SK-N-SH treated with all-trans-retinoic acid at 6 μM for 48 hours (cell line): ENCODE measurements around the gene CCBE1.

Experiments
- ATAC-seq: fragments of 200-7000 bp; cut with Tn5 transposase; 3 replicates; pipeline ENCODE4 v1.9.1; 2020; ENCODE audit warnings: mild to moderate bottlenecking, moderate library complexity
- ARNTL ChIP-seq: fragments of 450-650 bp; formaldehyde crosslinking; IDR thresholded peaks from 2 replicates; pipeline ENCODE4 v1.5.0; 2020; ENCODE audit warnings: low read depth, mild to moderate bottlenecking, moderate library complexity, borderline replicate concordance
- BACH2 ChIP-seq: fragments of 250-450 bp; sonication (Bioruptor Pico); IDR thresholded peaks from 2 replicates; pipeline ENCODE4 v1.9.0; 2021; ENCODE audit warnings: mild to moderate bottlenecking, borderline replicate concordance
- CSDC2 ChIP-seq: fragments of 250-450 bp; sonication (Bioruptor Pico); IDR thresholded peaks from 2 replicates; pipeline ENCODE4 v1.5.0; 2020; ENCODE audit warnings: mild to moderate bottlenecking, moderate library complexity
- ESRRG ChIP-seq: fragments of 250-450 bp; sonication (Bioruptor Pico); IDR thresholded peaks from 2 replicates; pipeline ENCODE4 v1.6.1; 2021; ENCODE audit warnings: mild to moderate bottlenecking
- GLIS3 ChIP-seq: fragments of 250-450 bp; sonication (Bioruptor Pico); IDR thresholded peaks from 2 replicates; pipeline ENCODE4 v1.5.0; 2020; ENCODE audit warnings: mild to moderate bottlenecking, moderate library complexity
- ISL1 ChIP-seq: fragments of 250-450 bp; sonication (Bioruptor Pico); IDR thresholded peaks from 2 replicates; pipeline ENCODE4 v2.1.2; 2022; ENCODE audit warnings: mild to moderate bottlenecking, moderate library complexity
- OSR1 ChIP-seq: fragments of 250-450 bp; sonication (Bioruptor Pico); IDR thresholded peaks from 2 replicates; pipeline ENCODE4 v1.8.0; 2022; ENCODE audit warnings: moderate library complexity, mild to moderate bottlenecking, inconsistent platforms
- POU6F1 ChIP-seq: fragments of 250-450 bp; sonication (Bioruptor Pico); IDR thresholded peaks from 2 replicates; pipeline ENCODE4 v1.8.0; 2021; ENCODE audit warnings: low read depth, mild to moderate bottlenecking, moderate library complexity, borderline replicate concordance
- PPARA ChIP-seq: fragments of 250-450 bp; sonication (Bioruptor Pico); IDR thresholded peaks from 2 replicates; pipeline ENCODE4 v1.5.0; 2020; ENCODE audit warnings: mild to moderate bottlenecking, borderline replicate concordance
- RARB ChIP-seq: fragments of 250-450 bp; sonication (Bioruptor Pico); IDR thresholded peaks from 2 replicates; pipeline ENCODE4 v1.8.0; 2021; ENCODE audit warnings: mild to moderate bottlenecking, moderate library complexity
- SNAI2 ChIP-seq: fragments of 250-450 bp; sonication (Bioruptor Pico); IDR thresholded peaks from 2 replicates; pipeline ENCODE4 v1.5.0; 2020; ENCODE audit warnings: mild to moderate bottlenecking, moderate library complexity
- TCF4 ChIP-seq: fragments of 250-450 bp; sonication (Bioruptor Pico); IDR thresholded peaks from 2 replicates; pipeline ENCODE4 v1.8.0; 2021; ENCODE audit warnings: mild to moderate bottlenecking, moderate library complexity, borderline replicate concordance
- TOX ChIP-seq: fragments of 250-450 bp; sonication (Bioruptor Pico); IDR thresholded peaks from 2 replicates; pipeline ENCODE4 v1.8.0; 2021; ENCODE audit warnings: mild to moderate bottlenecking, moderate library complexity, borderline replicate concordance
- TSHZ2 ChIP-seq: fragments of 250-450 bp; sonication (Bioruptor Pico); IDR thresholded peaks from 2 replicates; pipeline ENCODE4 v1.5.0; 2020; ENCODE audit warnings: mild to moderate bottlenecking, moderate library complexity
- ZC3H10 ChIP-seq: fragments of 250-450 bp; sonication (Bioruptor Pico); IDR thresholded peaks from 2 replicates; pipeline ENCODE4 v1.5.1; 2021; ENCODE audit warnings: mild to moderate bottlenecking, moderate library complexity
- ZFP3 ChIP-seq: fragments of 250-450 bp; sonication (Bioruptor Pico); IDR thresholded peaks from 2 replicates; pipeline ENCODE4 v1.5.0; 2020; ENCODE audit warnings: mild to moderate bottlenecking, moderate library complexity
- ZFP30 ChIP-seq: fragments of 450-650 bp; formaldehyde crosslinking; IDR thresholded peaks from 2 replicates; pipeline ENCODE4 v1.5.0; 2022; ENCODE audit warnings: mild to moderate bottlenecking, moderate library complexity
- ZNF565 ChIP-seq: fragments of 450-650 bp; formaldehyde crosslinking; conservative IDR thresholded peaks from 2 replicates; pipeline ENCODE4 v1.5.0; 2020; ENCODE audit warnings: low read depth, mild to moderate bottlenecking, moderate library complexity
- ZNF70 ChIP-seq: fragments of 450-650 bp; formaldehyde crosslinking; IDR thresholded peaks from 2 replicates; pipeline ENCODE4 v1.5.0; 2020; ENCODE audit warnings: mild to moderate bottlenecking, moderate library complexity
- TF ChIP-seq, protein P1 (sequence below): fragments of 250-450 bp; sonication (Bioruptor Pico); IDR thresholded peaks from 2 replicates; pipeline ENCODE4 v1.8.0; 2020; ENCODE audit warnings: mild to moderate bottlenecking, moderate library complexity, borderline replicate concordance
- TF ChIP-seq, protein P2 (sequence below): fragments of 250-450 bp; sonication (Bioruptor Pico); IDR thresholded peaks from 2 replicates; pipeline ENCODE4 v1.5.1; 2021; ENCODE audit warnings: mild to moderate bottlenecking, moderate library complexity
- TF ChIP-seq, protein P3 (sequence below): fragments of 250-450 bp; sonication (Bioruptor Pico); IDR thresholded peaks from 2 replicates; pipeline ENCODE4 v1.5.1; 2020; ENCODE audit warnings: low read depth, mild to moderate bottlenecking, moderate library complexity

CCBE1 gene

GRCh38 chr18:59432803-59433597 lies 264.2 kb downstream of the CCBE1 start:
- TF ChIP-seq OSR1 (CRISPR knock-in tag) (no peak), CSDC2 (CRISPR knock-in tag) (no peak), ZC3H10 (CRISPR knock-in tag) (no peak), ESRRG (no peak), ISL1 (no peak), ZFP3 (CRISPR knock-in tag) (no peak), TCF4 (no peak), GLIS3 (CRISPR knock-in tag) (no peak)
- TF ChIP-seq, protein P1, sequence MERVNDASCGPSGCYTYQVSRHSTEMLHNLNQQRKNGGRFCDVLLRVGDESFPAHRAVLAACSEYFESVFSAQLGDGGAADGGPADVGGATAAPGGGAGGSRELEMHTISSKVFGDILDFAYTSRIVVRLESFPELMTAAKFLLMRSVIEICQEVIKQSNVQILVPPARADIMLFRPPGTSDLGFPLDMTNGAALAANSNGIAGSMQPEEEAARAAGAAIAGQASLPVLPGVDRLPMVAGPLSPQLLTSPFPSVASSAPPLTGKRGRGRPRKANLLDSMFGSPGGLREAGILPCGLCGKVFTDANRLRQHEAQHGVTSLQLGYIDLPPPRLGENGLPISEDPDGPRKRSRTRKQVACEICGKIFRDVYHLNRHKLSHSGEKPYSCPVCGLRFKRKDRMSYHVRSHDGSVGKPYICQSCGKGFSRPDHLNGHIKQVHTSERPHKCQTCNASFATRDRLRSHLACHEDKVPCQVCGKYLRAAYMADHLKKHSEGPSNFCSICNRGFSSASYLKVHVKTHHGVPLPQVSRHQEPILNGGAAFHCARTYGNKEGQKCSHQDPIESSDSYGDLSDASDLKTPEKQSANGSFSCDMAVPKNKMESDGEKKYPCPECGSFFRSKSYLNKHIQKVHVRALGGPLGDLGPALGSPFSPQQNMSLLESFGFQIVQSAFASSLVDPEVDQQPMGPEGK (CRISPR knock-in tag) = no peak
- TF ChIP-seq, protein P2, sequence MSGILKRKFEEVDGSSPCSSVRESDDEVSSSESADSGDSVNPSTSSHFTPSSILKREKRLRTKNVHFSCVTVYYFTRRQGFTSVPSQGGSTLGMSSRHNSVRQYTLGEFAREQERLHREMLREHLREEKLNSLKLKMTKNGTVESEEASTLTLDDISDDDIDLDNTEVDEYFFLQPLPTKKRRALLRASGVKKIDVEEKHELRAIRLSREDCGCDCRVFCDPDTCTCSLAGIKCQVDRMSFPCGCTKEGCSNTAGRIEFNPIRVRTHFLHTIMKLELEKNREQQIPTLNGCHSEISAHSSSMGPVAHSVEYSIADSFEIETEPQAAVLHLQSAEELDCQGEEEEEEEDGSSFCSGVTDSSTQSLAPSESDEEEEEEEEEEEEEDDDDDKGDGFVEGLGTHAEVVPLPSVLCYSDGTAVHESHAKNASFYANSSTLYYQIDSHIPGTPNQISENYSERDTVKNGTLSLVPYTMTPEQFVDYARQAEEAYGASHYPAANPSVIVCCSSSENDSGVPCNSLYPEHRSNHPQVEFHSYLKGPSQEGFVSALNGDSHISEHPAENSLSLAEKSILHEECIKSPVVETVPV (CRISPR knock-in tag) = no peak
- ATAC-seq = no peak

DNA sequence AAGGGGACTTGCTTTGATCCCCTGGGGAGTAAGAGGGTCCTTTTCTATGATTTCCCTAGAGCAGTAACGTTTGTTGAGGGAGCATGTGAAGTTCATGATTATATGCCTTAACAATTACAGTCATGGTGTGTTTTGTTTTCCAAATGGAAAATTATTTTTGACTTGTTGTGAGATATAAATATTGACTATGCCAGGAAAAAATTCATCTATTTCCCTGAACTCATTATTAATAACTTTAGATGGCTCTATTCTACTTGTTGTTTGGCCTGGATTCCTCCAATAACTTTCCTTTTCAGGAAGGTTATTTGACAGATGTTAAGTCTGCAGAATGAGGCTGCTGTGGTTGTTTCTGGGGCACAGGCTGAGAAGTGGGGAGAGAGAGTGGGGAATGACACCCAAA lies 266.1 kb downstream of the CCBE1 start:
- no peak for ATAC-seq
- TF ChIP-seq TOX (CRISPR knock-in tag) (no peak), ISL1 (no peak), POU6F1 (CRISPR knock-in tag) (no peak), ZC3H10 (CRISPR knock-in tag) (no peak), ESRRG (no peak)
- TF ChIP-seq, protein P2 (CRISPR knock-in tag) = no peak

DNA sequence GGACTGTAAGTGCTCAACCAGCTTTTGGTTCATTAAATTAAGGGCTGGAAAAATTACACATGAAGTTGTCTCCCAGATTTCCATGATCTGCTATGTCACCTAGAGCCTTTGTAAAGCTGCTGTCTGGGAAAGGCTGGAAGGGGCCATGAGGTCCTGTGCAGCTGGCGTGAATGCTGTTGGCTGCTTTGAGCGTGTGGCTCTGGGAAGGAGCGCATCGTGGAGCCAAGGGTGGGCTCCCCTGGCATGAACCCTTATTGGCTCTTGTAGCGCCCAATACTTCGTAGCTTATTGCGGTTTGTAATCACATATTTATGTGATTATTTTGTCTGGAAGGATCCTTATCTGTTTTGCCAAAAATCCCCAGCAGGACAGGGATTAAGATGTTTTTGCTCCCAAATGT lies 267.6 kb downstream of the CCBE1 start:
- ATAC-seq = no peak
- TF ChIP-seq TOX (CRISPR knock-in tag) (no peak), PPARA (no peak), GLIS3 (CRISPR knock-in tag) (no peak), SNAI2 (CRISPR knock-in tag) (no peak), ISL1 (no peak), ZFP30 (CRISPR knock-in tag) (no peak), BACH2 (no peak), ZC3H10 (CRISPR knock-in tag) (no peak), POU6F1 (CRISPR knock-in tag) (no peak), ZNF565 (CRISPR knock-in tag) (no peak), ESRRG (no peak), ZFP3 (CRISPR knock-in tag) (no peak), RARB (CRISPR knock-in tag) (no peak), ARNTL (no peak), CSDC2 (CRISPR knock-in tag) (no peak), ZNF70 (CRISPR knock-in tag) (no peak), OSR1 (CRISPR knock-in tag) (no peak), TSHZ2 (CRISPR knock-in tag) (no peak)
- TF ChIP-seq, protein P1 (CRISPR knock-in tag) = no peak
- TF ChIP-seq, protein P3, sequence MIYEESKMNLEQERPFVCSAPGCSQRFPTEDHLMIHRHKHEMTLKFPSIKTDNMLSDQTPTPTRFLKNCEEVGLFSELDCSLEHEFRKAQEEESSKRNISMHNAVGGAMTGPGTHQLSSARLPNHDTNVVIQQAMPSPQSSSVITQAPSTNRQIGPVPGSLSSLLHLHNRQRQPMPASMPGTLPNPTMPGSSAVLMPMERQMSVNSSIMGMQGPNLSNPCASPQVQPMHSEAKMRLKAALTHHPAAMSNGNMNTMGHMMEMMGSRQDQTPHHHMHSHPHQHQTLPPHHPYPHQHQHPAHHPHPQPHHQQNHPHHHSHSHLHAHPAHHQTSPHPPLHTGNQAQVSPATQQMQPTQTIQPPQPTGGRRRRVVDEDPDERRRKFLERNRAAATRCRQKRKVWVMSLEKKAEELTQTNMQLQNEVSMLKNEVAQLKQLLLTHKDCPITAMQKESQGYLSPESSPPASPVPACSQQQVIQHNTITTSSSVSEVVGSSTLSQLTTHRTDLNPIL = no peak
- TF ChIP-seq, all 23 proteins: peak for 0
